ENCODE data around the gene ATP5F1E. TPM values are rescaled to one million over a fixed set of nuclear protein-coding genes. Genes with fewer than 3 reads are reported as not detected.
A peak's percentile ranks its signal among the peaks of the same experiment; 100 is the strongest.
"Not testable (repeated sequence)": the region's sequence is repeated elsewhere in the genome, so short reads cannot be mapped to it uniquely, and the experiment has no call there.

Gene ATP5F1E
- total and polyA plus RNA-seq, 3 experiments from 2014 or later = 95.0 to 102 (median 98.1) TPM

- H3K27me3 ChIP-seq (ENCODE audit: insufficient read depth, low read length, poor library complexity, severe bottlenecking) = no peaks in the 10 kb centered on the region
- Mint-ChIP-seq H3K9me3 (no peaks in the 10 kb centered on the region), H3K27me3 (no peaks in the 10 kb centered on the region), H3K27ac (peak overlapping the region in 5 of 8 donors; percentile 35 to 78 (median 59)), H3K4me1 (peaks cover 42 to 51% (median 46%) of the 10 kb centered on the region in 3 donors), H3K36me3 (no peaks in the 10 kb centered on the region), H3K4me3 (peak overlapping the region in 3 of 7 donors; percentile 11 to 57 (median 47))
- DNase-seq = peak in 1 of 5 donors; percentile 22
- H3K4me3 ChIP-seq (ENCODE audit: low read length) = no peak overlapping the region
- CTCF ChIA-PET = no interaction called here
- no peaks in the 10 kb centered on the region for H3K9me3 ChIP-seq (ENCODE audit: low read length)
- H3K27ac ChIP-seq (ENCODE audit: low read depth, low read length) = no peak overlapping the region
- H3K4me1 ChIP-seq (ENCODE audit: insufficient read depth, low read length) = peaks cover 34% of the 10 kb centered on the region
- POLR2A ChIA-PET = no interaction called here
- H3K36me3 ChIP-seq (ENCODE audit: insufficient read depth, low read length) = no peaks in the 10 kb centered on the region
Observed at GRCh38 chr20:59013031-59013951, 18.8 kb downstream of the ATP5F1E start.

GRCh38 chr20:59011874-59012157, 20.3 kb downstream of the ATP5F1E start:
- DNase-seq; H3K36me3 ChIP-seq (ENCODE audit: insufficient read depth, low read length); H3K36me3 Mint-ChIP-seq; H3K4me3 ChIP-seq (ENCODE audit: low read length); H3K27ac ChIP-seq (ENCODE audit: low read depth, low read length); H3K27me3 ChIP-seq (ENCODE audit: insufficient read depth, low read length, poor library complexity, severe bottlenecking); CTCF ChIA-PET; POLR2A ChIA-PET; H3K27me3 Mint-ChIP-seq; H3K9me3 ChIP-seq (ENCODE audit: low read length); H3K9me3 Mint-ChIP-seq; H3K27ac Mint-ChIP-seq: not testable (repeated sequence)
- peaks cover 30% of the 10 kb centered on the region for H3K4me1 ChIP-seq (ENCODE audit: insufficient read depth, low read length)
- Mint-ChIP-seq H3K4me3 (peak overlapping the region in 1 of 7 donors; percentile 5), H3K4me1 (peaks cover 33 to 41% (median 41%) of the 10 kb centered on the region in 3 donors)

- H3K4me1 Mint-ChIP-seq = peaks cover 28 to 38% (median 35%) of the 10 kb centered on the region in 3 donors
- H3K36me3 Mint-ChIP-seq = no peaks in the 10 kb centered on the region
- Histone ChIP-seq H3K27ac (ENCODE audit: low read depth, low read length) (no peak overlapping the region), H3K4me1 (ENCODE audit: insufficient read depth, low read length) (peaks cover 27% of the 10 kb centered on the region), H3K4me3 (ENCODE audit: low read length) (no peak overlapping the region), H3K27me3 (ENCODE audit: insufficient read depth, low read length, poor library complexity, severe bottlenecking) (no peaks in the 10 kb centered on the region), H3K9me3 (ENCODE audit: low read length) (no peaks in the 10 kb centered on the region), H3K36me3 (ENCODE audit: insufficient read depth, low read length) (no peaks in the 10 kb centered on the region)
- H3K9me3 Mint-ChIP-seq = no peaks in the 10 kb centered on the region
- POLR2A ChIA-PET = no interaction called here
- no peaks in the 10 kb centered on the region for H3K27me3 Mint-ChIP-seq
- peak overlapping the region in 1 of 7 donors; percentile 5 for H3K4me3 Mint-ChIP-seq
- H3K27ac Mint-ChIP-seq = peak overlapping the region in 1 of 8 donors; percentile 51
- peak in 1 of 5 donors; percentile 29 for DNase-seq
- CTCF ChIA-PET = no interaction called here
Observed at GRCh38 chr20:59010995-59011873, 20.9 kb downstream of the ATP5F1E start.

GRCh38 chr20:59010321-59010994, 21.7 kb downstream of the ATP5F1E start:
- no peaks in the 10 kb centered on the region for H3K36me3 ChIP-seq (ENCODE audit: insufficient read depth, low read length)
- H3K4me1 ChIP-seq (ENCODE audit: insufficient read depth, low read length) = peaks cover 32% of the 10 kb centered on the region
- peak overlapping the region in 1 of 7 donors; percentile 1 for H3K4me3 Mint-ChIP-seq
- no peaks in the 10 kb centered on the region for H3K9me3 ChIP-seq (ENCODE audit: low read length)
- H3K27me3 Mint-ChIP-seq = no peaks in the 10 kb centered on the region
- no peak for DNase-seq
- H3K27ac Mint-ChIP-seq = no peak overlapping the region
- H3K27me3 ChIP-seq (ENCODE audit: insufficient read depth, low read length, poor library complexity, severe bottlenecking) = no peaks in the 10 kb centered on the region
- H3K4me3 ChIP-seq (ENCODE audit: low read length) = no peak overlapping the region
- no peaks in the 10 kb centered on the region for H3K9me3 Mint-ChIP-seq
- CTCF ChIA-PET = no interaction called here
- POLR2A ChIA-PET = no interaction called here
- no peak overlapping the region for H3K27ac ChIP-seq (ENCODE audit: low read depth, low read length)
- no peaks in the 10 kb centered on the region for H3K36me3 Mint-ChIP-seq
- peaks cover 32 to 42% (median 38%) of the 10 kb centered on the region in 3 donors for H3K4me1 Mint-ChIP-seq

- Mint-ChIP-seq H3K27ac (peak overlapping the region in 1 of 8 donors; percentile 50), H3K36me3 (peaks cover 0 to under 1% (median 0%) of the 10 kb centered on the region in 3 donors), H3K4me1 (peaks cover 38 to 48% (median 43%) of the 10 kb centered on the region in 3 donors), H3K4me3 (peak overlapping the region in 2 of 7 donors; percentile 16 to 80), H3K27me3 (no peaks in the 10 kb centered on the region), H3K9me3 (no peaks in the 10 kb centered on the region)
- H3K36me3 ChIP-seq (ENCODE audit: insufficient read depth, low read length) = no peaks in the 10 kb centered on the region
- no peak overlapping the region for H3K27ac ChIP-seq (ENCODE audit: low read depth, low read length)
- no peaks in the 10 kb centered on the region for H3K27me3 ChIP-seq (ENCODE audit: insufficient read depth, low read length, poor library complexity, severe bottlenecking)
- H3K4me3 ChIP-seq (ENCODE audit: low read length) = no peak overlapping the region
- ChIA-PET CTCF (interaction anchor here (1.3 to 1.7 kb wide), 2 partner anchors 9 to 24 kb away, joined by 3 to 5 read pairs; partner anchors contain the start of gene ATP5F1E), POLR2A (interaction anchor here (0.7 kb wide), 1 partner anchor 19 kb away, joined by 4 read pairs; no protein-coding TSS in a partner anchor)
- H3K9me3 ChIP-seq (ENCODE audit: low read length) = no peaks in the 10 kb centered on the region
- peaks cover 37% of the 10 kb centered on the region for H3K4me1 ChIP-seq (ENCODE audit: insufficient read depth, low read length)
- DNase-seq = peak in 1 of 5 donors; percentile 9
Observed at GRCh38 chr20:59008715-59009336, 23.3 kb downstream of the ATP5F1E start.

GRCh38 chr20:59007665-59008511, 24.2 kb downstream of the ATP5F1E start:
- H3K4me3 Mint-ChIP-seq = peak overlapping the region; percentile 62 to 90 (median 70)
- H3K4me1 ChIP-seq (ENCODE audit: insufficient read depth, low read length) = peaks cover 33% of the 10 kb centered on the region
- H3K27ac ChIP-seq (ENCODE audit: low read depth, low read length) = peak overlapping the region; percentile 43
- no peaks in the 10 kb centered on the region for H3K9me3 Mint-ChIP-seq
- peak overlapping the region in 3 of 8 donors; percentile 61 to 83 (median 82) for H3K27ac Mint-ChIP-seq
- H3K4me1 Mint-ChIP-seq = peaks cover 32 to 50% (median 43%) of the 10 kb centered on the region in 3 donors
- DNase-seq = peak in 1 of 5 donors; percentile 40
- POLR2A ChIA-PET = no interaction called here
- CTCF ChIA-PET = interaction anchor here (1.7 kb wide), 1 partner anchor 25 kb away, joined by 5 read pairs; the partner anchor contains the start of gene ATP5F1E
- no peaks in the 10 kb centered on the region for H3K9me3 ChIP-seq (ENCODE audit: low read length)
- no peaks in the 10 kb centered on the region for H3K27me3 Mint-ChIP-seq
- H3K4me3 ChIP-seq (ENCODE audit: low read length) = peak overlapping the region; percentile 54
- H3K27me3 ChIP-seq (ENCODE audit: insufficient read depth, low read length, poor library complexity, severe bottlenecking) = no peaks in the 10 kb centered on the region
- peaks cover 0 to 2% (median 0%) of the 10 kb centered on the region in 3 donors for H3K36me3 Mint-ChIP-seq
- no peaks in the 10 kb centered on the region for H3K36me3 ChIP-seq (ENCODE audit: insufficient read depth, low read length)
